Lung (tissue), 12 donors: ENCODE results near the gene MROH8. TPM values are rescaled to one million over a fixed set of nuclear protein-coding genes. Genes with fewer than 3 reads are reported as not detected.
"Not testable (repeated sequence)": the region's sequence is repeated elsewhere in the genome, so short reads cannot be mapped to it uniquely, and the experiment has no call there.

Experiments used
- ATAC-seq: fragments of 200-7000 bp; cut with Tn5 transposase; one replicate; pipeline ENCODE4 v1.9.1; 2020; ENCODE audit warnings: moderate number of reproducible peaks; ENCODE audit not compliant: insufficient read depth, low FRiP score
- DNase-seq, 3 donors: peaks; one replicate each; pipeline ENCODE4 v3.0.0-alpha.2; 2013 to 2017
- H3K27ac ChIP-seq, 2 donors: one replicate each; pipeline ENCODE4 v1.5.1; 2013; ENCODE audit warnings: mild to moderate bottlenecking in 2 of 2, moderate library complexity in 2 of 2, control low read depth in 1 of 2, inconsistent platforms in 1 of 2, low read depth in 1 of 2, low read length in 1 of 2
- H3K27me3 ChIP-seq, 3 donors: one replicate each; pipeline ENCODE4 v1.5.1; 2013; ENCODE audit warnings: low read length in 2 of 3; ENCODE audit not compliant: control insufficient read depth in 3 of 3, insufficient read depth in 3 of 3
- H3K36me3 ChIP-seq, 4 donors: one replicate each; pipeline ENCODE4 v1.5.1; 2013; ENCODE audit warnings: low read length in 4 of 4, mild to moderate bottlenecking in 1 of 4, moderate library complexity in 1 of 4; ENCODE audit not compliant: control insufficient read depth in 4 of 4, insufficient read depth in 4 of 4
- H3K4me1 ChIP-seq, 5 donors: one replicate each; pipeline ENCODE4 v1.5.1; 2013; ENCODE audit warnings: low read length in 5 of 5, mild to moderate bottlenecking in 2 of 5, moderate library complexity in 1 of 5; ENCODE audit not compliant: control insufficient read depth in 5 of 5, insufficient read depth in 5 of 5
- H3K4me3 ChIP-seq: one replicate; pipeline ENCODE4 v1.5.1; 2013; ENCODE audit warnings: mild to moderate bottlenecking, control low read depth, moderate library complexity
- H3K9ac ChIP-seq, 2 donors: one replicate each; pipeline ENCODE4 v1.5.1; 2013; ENCODE audit warnings: low read length in 2 of 2, control low read depth in 1 of 2; ENCODE audit not compliant: insufficient read depth in 1 of 2
- H3K9me3 ChIP-seq, 4 donors: one replicate each; pipeline ENCODE4 v1.5.1; 2013; ENCODE audit warnings: low read length in 3 of 4, mild to moderate bottlenecking in 1 of 4, moderate library complexity in 1 of 4; ENCODE audit not compliant: control insufficient read depth in 4 of 4, insufficient read depth in 3 of 4
- WGBS, 2 donors: extraction: QIAGEN DNeasy Blood & Tissue Kit; methylation state at CpG; one replicate each; pipeline ENCODE4 v1.1.7; 2013; 5-methylcytosine and 5-hydroxymethylcytosine counted together
- polyA plus RNA-seq, 2 donors: library from polyadenylated mRNA; stranded (reverse); fragments of 200-250 nt; gene quantifications; one replicate each; pipeline ENCODE4 v1.2.1, GENCODE V29; 2013
- total RNA-seq, 2 donors: library from RNA; depleted of rRNA in 1 of 2; stranded (reverse); fragments of >200 nt in 1 of 2; gene quantifications; one replicate each; pipeline ENCODE4 v1.2.1, GENCODE V29; 2014 to 2021
- TF ChIP-seq, protein P1 (sequence below): IDR thresholded peaks from 2 replicates; pipeline ENCODE4 v1.5.1; 2012; ENCODE audit warnings: mild to moderate bottlenecking; ENCODE audit errors: control extremely low read depth, extremely low read depth
- donor health status: control.
- donor health status: control.
- donor health status: Bipolar disorder and iron deficiency.
- donor health status: healthy.
- donor health status: DM: yes; HTN: yes; CAD: no.

MROH8 gene
- total and polyA plus RNA-seq, 4 donors, result 0.84 to 4.0 (median 2.5) TPM

DNA sequence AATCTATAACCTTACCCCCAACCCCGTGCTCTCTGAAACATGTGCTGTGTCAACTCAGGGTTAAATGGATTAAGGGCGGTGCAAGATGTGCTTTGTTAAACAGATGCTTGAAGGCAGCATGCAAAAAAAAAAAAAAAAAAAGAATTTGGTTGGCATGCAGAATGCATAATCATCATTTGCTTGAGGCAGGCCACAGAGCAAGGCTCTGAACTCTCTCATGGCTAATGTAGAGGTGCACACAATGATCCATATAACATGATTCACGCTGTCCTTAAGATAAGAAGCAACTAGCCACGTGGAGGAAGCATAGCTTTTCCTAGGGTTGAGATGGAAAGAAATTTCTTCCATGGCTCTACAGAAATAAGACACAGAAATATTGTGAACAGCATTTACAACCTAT lies 27.8 kb downstream of the MROH8 start:
- no peak for DNase-seq
- TF ChIP-seq, protein P1, sequence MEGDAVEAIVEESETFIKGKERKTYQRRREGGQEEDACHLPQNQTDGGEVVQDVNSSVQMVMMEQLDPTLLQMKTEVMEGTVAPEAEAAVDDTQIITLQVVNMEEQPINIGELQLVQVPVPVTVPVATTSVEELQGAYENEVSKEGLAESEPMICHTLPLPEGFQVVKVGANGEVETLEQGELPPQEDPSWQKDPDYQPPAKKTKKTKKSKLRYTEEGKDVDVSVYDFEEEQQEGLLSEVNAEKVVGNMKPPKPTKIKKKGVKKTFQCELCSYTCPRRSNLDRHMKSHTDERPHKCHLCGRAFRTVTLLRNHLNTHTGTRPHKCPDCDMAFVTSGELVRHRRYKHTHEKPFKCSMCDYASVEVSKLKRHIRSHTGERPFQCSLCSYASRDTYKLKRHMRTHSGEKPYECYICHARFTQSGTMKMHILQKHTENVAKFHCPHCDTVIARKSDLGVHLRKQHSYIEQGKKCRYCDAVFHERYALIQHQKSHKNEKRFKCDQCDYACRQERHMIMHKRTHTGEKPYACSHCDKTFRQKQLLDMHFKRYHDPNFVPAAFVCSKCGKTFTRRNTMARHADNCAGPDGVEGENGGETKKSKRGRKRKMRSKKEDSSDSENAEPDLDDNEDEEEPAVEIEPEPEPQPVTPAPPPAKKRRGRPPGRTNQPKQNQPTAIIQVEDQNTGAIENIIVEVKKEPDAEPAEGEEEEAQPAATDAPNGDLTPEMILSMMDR, result no peak
- Histone ChIP-seq H3K4me1 (no peaks in the 10 kb centered on the region), H3K36me3 (peaks cover 0 to 2% (median under 1%) of the 10 kb centered on the region in 4 donors), H3K27me3 (no peaks in the 10 kb centered on the region), H3K9me3 (no peaks in the 10 kb centered on the region), H3K9ac (no peak overlapping the region), H3K4me3 (no peak overlapping the region), H3K27ac (no peak overlapping the region)
- 92 to 98% methylated on average over 2 to 3 of the region's 4 CpGs for WGBS, 2 donors
- ATAC-seq, result no peak

DNA sequence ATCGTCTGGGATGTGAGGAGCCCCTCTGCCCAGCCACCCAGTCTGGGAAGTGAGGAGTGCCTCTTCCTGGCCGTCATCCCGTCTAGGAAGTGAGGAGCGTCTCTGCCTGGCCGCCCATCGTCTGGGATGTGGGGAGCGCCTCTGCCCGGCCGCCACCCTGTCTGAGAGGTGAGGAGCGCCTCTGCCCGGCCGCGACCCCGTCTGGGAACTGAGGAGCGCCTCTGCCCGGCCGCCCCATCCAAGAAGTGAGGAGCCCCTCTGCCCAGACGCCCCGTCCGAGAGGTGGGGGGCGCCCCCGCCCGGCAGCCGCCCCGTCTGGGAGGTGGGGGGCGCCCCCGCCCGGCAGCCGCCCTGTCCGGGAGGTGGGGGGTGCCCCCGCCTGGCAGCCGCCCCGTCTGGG lies 28.5 kb downstream of the MROH8 start:
- ATAC-seq, H3K9me3 ChIP-seq, H3K4me3 ChIP-seq, H3K27me3 ChIP-seq, H3K9ac ChIP-seq, H3K36me3 ChIP-seq, DNase-seq, H3K27ac ChIP-seq, H3K4me1 ChIP-seq: not testable (repeated sequence)
- whole genome bisulfite sequencing, 2 donors, result 97 to 98% methylated on average over 27 to 33 of the region's 33 CpGs

DNA sequence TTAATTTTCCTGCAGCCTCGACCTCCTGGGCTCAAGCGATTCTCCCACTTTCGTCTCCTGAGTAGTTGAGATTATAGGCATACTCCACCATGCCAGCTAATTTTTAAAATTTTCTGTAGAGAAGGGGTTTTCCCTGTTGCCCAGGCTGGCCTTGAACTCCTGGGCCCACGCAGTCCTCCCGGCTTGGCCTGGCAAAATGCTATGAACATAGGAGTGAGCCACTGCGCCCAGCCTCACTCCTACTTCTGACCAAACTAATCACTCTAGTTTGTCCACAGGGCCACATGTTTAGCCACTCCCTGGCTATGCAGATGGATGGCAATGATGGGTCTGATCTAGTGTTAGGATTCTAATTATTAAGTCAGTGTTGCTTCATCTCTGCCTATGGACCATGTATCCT lies 32.1 kb downstream of the MROH8 start:
- no peaks in the 10 kb centered on the region for H3K9me3 ChIP-seq
- peaks cover 0 to 2% (median 0%) of the 10 kb centered on the region in 4 donors for H3K36me3 ChIP-seq
- no peaks in the 10 kb centered on the region for H3K27me3 ChIP-seq
- H3K4me1 ChIP-seq, result no peaks in the 10 kb centered on the region
- 97 to 98% methylated on average over 6 of the region's 6 CpGs for WGBS, 2 donors
- H3K27ac ChIP-seq, result no peak overlapping the region
- H3K9ac ChIP-seq, result no peak overlapping the region
- ATAC-seq, result no peak
- no peak for DNase-seq
- no peak overlapping the region for H3K4me3 ChIP-seq
- TF ChIP-seq, protein P1, result no peak

DNA sequence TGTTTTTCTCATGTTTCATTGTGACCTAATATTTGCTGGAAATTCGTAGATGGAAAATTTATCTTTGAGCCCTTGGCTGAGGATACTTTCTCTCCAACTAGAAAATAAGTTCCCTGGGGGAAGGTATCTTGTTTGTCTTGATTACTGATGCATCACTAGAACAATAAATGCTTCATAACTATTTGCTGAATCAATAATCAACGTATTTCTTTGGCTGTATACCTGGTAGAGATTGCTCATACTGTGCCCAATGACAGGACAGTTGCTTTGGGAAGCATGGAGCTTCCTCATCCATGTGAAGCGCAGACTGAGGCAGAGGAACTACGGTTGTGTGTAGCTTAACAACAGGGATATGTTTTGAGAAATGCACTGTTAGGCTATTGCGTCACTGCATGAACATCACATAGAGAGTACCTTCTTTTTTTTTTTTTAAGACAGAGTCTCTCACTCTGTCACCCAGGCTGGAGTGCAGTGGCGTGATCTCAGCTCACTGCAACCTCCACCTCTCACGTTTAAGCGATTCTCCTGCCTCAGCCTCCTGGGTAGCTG lies 34.4 kb downstream of the MROH8 start:
- TF ChIP-seq, protein P1, result no peak
- Histone ChIP-seq H3K9me3 (no peaks in the 10 kb centered on the region), H3K27me3 (no peaks in the 10 kb centered on the region), H3K4me1 (no peaks in the 10 kb centered on the region), H3K36me3 (no peaks in the 10 kb centered on the region), H3K4me3 (no peak overlapping the region), H3K27ac (no peak overlapping the region), H3K9ac (no peak overlapping the region)
- WGBS, 2 donors, result 72 to 87% methylated on average over 8 of the region's 8 CpGs
- ATAC-seq (no peak), DNase-seq (no peak)
